ENCODE data around the gene CD4. TPM values are rescaled to one million over a fixed set of nuclear protein-coding genes. Genes with fewer than 3 reads are reported as not detected.
"Not testable (repeated sequence)": the region's sequence is repeated elsewhere in the genome, so short reads cannot be mapped to it uniquely, and the experiment has no call there.

Gene CD4
- total RNA-seq, 1 donor from 2014 or later, result not detected

- DNase-seq (ENCODE audit: low read depth), result no peak
These were observed 54.0 kb downstream of the CD4 start for GRCh38 chr12:6843118-6843902.

DNA sequence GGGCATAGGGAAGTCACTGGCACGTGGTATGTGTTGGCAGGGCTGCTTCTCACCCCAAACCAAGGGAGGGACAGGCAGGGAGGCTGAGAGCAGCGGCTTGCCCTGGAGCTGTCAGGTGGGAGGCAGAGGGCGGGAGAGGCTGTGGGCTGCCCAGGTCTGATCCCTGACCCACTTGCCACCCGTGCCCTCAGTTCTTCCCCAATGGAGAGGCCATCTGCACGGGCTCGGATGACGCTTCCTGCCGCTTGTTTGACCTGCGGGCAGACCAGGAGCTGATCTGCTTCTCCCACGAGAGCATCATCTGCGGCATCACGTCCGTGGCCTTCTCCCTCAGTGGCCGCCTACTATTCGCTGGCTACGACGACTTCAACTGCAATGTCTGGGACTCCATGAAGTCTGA is 56.1 kb downstream of the CD4 start:
- no peak for DNase-seq (ENCODE audit: low read depth)

- no peak for DNase-seq (ENCODE audit: low read depth)
These were observed 57.1 kb downstream of the CD4 start for GRCh38 chr12:6846316-6846869.

- DNase-seq (ENCODE audit: low read depth), result no peak
These were observed 58.3 kb downstream of the CD4 start for GRCh38 chr12:6847676-6848075.

DNA sequence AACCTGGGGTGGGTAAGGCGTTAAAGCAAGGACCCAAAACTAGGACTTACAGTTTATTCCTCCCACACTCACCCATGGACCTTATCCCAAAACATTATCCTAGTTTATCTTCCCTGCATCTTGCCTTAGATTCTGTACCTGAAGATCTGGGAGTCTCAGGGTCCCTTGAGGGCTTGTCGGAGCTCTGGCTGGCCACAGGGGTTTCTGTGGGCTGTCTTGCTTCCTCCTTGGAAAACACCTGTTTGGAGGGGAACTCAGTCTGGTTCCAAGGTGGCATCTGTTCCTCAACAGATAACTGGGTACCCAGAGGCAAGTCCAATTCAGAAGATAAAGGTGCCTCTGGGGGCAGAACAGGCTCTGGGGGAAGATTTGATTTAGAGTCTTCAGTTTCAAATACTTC is 60.1 kb downstream of the CD4 start:
- DNase-seq (ENCODE audit: low read depth), result no peak

GRCh38 chr12:6849976-6850560 is 60.7 kb downstream of the CD4 start:
- no peak for DNase-seq (ENCODE audit: low read depth)

- no peak for DNase-seq (ENCODE audit: low read depth)
These were observed 61.4 kb downstream of the CD4 start for GRCh38 chr12:6850796-6851152.

- peak; percentile 99 for DNase-seq (ENCODE audit: low read depth)
These were observed 62.0 kb downstream of the CD4 start, which contains the start of gene CDCA3 for GRCh38 chr12:6851153-6851920. CDCA3 (minus strand) TSS chr12:6851286; CDS start chr12:6850952, 334 bp downstream.

- DNase-seq (ENCODE audit: low read depth), result peak; percentile 100
These were observed 62.8 kb downstream of the CD4 start, which contains the start of gene USP5 for GRCh38 chr12:6851921-6852650. USP5 (plus strand) TSS chr12:6852150; CDS start chr12:6852180, 30 bp downstream.

GRCh38 chr12:6852651-6853354 is 63.5 kb downstream of the CD4 start:
- DNase-seq (ENCODE audit: low read depth), result peak; percentile 66

DNA sequence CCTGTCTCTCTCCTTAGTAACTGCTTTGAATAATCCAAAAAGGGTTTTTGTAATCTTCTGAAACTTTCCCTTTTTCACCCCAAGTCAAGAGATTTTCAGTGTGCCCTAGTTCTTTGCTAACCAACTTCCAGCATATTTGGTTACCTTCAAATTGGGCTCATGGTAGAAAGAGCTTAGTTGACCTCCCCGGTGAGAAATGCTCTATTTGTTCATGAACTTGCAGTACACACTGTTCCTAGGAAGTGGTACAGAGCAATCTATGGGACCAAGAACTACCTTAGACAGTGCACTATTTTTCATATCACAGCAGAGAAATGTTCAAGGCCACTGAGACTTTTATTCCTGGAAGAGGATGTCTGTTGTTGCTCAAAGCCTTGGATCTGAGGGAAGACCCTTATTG is 64.3 kb downstream of the CD4 start:
- DNase-seq (ENCODE audit: low read depth), result no peak

- no peak for DNase-seq (ENCODE audit: low read depth)
These were observed 64.7 kb downstream of the CD4 start for GRCh38 chr12:6854036-6854435.

- no peak for DNase-seq (ENCODE audit: low read depth)
These were observed 66.0 kb downstream of the CD4 start for GRCh38 chr12:6855322-6855721.

DNA sequence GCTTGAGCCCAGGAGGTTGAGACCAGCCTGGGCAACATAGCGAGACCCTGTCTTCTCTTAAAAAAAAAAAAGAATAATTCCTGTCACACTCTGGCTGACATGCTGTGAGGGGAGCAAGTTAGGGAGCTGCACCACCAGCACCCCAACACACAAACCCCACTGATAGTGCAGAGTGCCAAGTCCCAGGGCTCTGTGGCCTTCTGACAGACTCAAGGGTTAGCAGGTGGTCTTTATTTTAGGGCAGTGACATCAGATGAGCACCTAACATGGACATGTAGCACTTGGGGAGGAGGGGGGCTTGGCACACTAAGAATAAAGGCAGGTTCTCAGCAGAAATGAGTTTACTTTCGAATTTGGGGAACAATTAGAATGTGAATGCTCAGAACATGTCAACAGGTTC is 69.5 kb downstream of the CD4 start:
- peak; percentile 84 for DNase-seq (ENCODE audit: low read depth)

- DNase-seq (ENCODE audit: low read depth), result no peak
These were observed 70.8 kb downstream of the CD4 start for GRCh38 chr12:6860116-6860515.

DNA sequence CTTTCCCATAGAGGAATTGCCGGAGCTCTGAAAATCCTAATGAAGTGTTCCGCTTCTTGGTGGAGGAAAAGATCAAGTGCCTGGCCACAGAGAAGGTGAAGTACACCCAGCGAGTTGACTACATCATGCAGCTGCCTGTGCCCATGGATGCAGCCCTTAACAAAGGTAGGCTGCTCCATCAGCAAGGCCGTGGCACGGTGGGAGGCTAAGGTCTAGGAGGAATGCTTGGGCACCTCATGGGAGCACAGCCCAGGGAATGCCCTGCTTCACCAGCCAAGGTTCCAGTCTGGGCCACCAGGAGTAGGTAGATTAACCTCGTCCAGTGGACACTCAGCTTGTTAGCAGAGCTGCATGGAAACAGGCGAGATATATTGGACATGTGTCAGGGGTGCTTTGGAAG is 71.6 kb downstream of the CD4 start:
- no peak for DNase-seq (ENCODE audit: low read depth)

DNA sequence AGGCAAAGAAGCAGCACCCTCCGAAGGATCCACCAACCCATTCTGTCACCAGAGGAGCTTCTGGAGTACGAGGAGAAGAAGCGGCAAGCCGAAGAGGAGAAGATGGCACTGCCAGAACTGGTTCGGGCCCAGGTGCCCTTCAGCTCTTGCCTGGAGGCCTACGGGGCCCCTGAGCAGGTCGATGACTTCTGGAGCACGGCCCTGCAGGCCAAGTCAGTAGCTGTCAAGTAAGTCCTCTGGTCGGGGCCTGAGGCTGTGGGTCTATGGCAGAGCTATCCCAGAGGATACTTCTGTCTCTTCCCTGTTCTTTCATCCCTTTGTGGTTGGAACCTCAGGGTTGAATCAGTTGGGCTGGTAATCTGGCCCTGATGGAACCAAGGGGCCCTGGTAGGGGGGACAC is 72.1 kb downstream of the CD4 start:
- DNase-seq (ENCODE audit: low read depth), result no peak

DNA sequence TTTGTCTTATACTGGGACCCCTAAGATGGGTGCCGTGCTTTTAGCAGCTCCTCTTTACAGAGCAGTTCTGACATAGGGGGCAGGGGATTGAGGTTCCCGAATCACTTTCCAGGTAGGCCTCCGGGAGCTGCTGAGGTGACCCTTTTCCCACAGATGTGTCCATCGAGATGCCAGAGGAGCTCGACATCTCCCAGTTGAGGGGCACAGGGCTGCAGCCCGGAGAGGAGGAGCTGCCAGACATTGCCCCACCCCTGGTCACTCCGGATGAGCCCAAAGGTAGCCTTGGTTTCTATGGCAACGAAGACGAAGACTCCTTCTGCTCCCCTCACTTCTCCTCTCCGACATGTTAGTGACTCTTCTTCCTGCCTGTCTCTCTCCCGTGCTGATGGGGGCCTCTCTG is 73.7 kb downstream of the CD4 start:
- no peak for DNase-seq (ENCODE audit: low read depth)

- no peak for DNase-seq (ENCODE audit: low read depth)
These were observed 74.4 kb downstream of the CD4 start for GRCh38 chr12:6863586-6864321.

GRCh38 chr12:6865307-6865706 is 76.0 kb downstream of the CD4 start:
- not testable (repeated sequence) for DNase-seq (ENCODE audit: low read depth)

All from myocyte (in vitro differentiated cells).